Epithelial cell of proximal tubule (primary cell): Measurements from ENCODE around the gene PDE6G. TPM values are rescaled to one million over a fixed set of nuclear protein-coding genes. Genes with fewer than 3 reads are reported as not detected.

ENCODE experiments used
- DNase-seq: peaks from one replicate; pipeline ENCODE4 v3.0.0-alpha.2; 2011; ENCODE audit warnings: low read depth
- H3K4me3 ChIP-seq: 2 replicates; pipeline ENCODE4 v1.5.1; 2011; ENCODE audit warnings: low read depth, mild to moderate bottlenecking, low read length
- total RNA-seq: library from RNA; depleted of rRNA; stranded (reverse); fragments of >200 nt; gene quantifications from 2 replicates; pipeline ENCODE4 v1.2.3, GENCODE V29; 2015
- TF ChIP-seq, protein P1 (sequence below): conservative IDR thresholded peaks from 2 replicates; pipeline ENCODE4 v1.5.1; 2012; ENCODE audit warnings: low read depth, mild to moderate bottlenecking, low read length

The PDE6G gene
- total RNA-seq, 1 donor from 2014 or later: 23.5 TPM

DNA sequence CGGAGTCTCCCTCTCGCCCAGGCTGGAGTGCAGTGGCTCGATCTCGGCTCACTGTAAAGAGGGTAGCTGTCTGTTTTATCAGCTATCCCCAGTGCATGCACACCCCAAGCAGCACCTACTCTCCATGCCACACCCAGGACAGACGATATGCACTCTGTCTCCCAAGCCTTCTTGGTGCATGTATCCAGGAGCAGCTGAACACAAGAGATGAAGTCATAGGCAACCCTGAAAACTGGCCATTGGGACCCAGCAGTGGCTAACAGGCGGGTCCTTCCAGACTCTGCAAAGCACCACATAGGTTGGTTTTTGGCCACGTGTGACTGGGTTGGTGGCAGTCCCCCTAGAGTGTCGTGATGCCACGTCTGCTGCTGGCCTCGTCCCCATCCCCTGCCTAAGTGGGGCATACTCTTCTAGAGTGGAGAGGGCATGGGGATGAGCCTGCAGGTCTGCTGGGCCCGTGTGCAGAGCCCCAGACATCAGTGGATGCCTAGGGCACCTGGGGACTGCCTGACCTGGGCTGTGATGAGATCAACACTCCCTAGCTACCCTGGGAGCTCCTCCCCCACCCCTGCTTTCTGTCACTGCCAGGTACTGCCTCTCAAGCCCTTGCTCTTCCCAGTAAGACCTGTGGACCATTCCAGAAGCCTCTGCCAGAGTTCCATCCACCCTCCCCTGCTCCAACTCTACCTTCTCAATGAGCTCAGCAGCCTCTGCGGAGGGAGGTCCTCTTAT is 9.3 kb downstream of the PDE6G start:
- no peak overlapping the region for H3K4me3 ChIP-seq
- DNase-seq: no peak
- TF ChIP-seq, protein P1, sequence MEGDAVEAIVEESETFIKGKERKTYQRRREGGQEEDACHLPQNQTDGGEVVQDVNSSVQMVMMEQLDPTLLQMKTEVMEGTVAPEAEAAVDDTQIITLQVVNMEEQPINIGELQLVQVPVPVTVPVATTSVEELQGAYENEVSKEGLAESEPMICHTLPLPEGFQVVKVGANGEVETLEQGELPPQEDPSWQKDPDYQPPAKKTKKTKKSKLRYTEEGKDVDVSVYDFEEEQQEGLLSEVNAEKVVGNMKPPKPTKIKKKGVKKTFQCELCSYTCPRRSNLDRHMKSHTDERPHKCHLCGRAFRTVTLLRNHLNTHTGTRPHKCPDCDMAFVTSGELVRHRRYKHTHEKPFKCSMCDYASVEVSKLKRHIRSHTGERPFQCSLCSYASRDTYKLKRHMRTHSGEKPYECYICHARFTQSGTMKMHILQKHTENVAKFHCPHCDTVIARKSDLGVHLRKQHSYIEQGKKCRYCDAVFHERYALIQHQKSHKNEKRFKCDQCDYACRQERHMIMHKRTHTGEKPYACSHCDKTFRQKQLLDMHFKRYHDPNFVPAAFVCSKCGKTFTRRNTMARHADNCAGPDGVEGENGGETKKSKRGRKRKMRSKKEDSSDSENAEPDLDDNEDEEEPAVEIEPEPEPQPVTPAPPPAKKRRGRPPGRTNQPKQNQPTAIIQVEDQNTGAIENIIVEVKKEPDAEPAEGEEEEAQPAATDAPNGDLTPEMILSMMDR: no peak

DNA sequence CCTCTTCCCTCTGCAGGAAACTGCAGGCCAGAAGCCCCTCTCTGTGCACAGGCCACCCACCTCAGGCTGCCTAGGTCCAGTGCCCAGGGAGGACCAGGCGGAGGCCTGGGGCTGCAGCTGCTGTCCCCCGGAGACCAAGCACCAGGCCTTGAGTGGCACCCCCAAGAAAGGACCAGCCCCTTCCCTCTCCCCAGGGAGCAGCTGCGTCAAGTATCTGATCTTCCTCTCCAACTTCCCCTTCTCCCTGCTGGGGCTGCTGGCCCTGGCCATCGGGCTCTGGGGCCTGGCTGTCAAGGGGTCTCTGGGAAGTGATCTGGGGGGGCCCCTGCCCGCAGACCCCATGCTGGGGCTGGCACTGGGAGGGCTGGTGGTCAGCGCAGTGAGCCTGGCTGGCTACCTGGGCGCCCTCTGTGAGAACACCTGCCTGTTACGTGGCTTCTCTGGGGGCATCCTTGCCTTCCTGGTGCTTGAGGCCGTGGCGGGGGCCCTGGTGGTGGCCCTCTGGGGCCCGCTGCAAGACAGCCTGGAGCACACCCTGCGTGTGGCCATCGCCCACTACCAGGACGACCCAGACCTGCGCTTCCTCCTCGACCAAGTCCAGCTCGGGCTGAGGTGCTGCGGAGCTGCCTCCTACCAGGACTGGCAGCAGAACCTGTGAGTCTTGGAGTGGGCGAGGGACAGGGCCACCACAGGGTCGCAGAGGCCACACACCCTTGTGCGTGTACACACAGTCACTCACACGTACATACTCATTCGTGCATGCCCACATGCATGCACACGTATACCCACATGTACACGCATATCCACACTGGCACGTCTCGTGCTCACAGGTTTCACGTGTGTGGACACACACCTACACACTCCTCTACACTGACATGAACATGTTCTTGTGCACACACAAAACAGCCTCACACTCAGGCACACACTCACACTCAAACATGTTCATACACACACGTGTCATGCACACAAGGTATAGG is 11.1 kb downstream of the PDE6G start:
- no peak overlapping the region for H3K4me3 ChIP-seq
- TF ChIP-seq, protein P1: no peak
- no peak for DNase-seq

DNA sequence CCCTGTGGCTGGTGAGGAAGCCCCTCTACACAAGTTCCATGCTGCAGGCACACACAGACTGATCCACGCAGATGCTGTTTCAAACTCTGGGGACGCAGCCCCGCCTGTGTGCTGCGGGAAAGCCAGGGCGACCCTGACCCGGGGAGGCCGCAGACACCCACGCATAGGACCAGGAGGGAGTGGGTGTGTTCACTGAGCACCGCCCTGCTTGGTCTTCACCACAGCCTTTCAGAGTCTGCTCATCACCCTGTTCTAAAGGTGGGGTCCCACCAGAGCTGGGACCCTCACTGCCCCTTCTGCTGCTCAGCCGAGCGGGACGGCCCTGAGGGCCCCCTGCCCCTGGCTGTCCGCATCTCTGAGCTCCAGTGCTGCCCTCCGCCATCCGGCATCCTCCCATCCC is 11.8 kb downstream of the PDE6G start:
- DNase-seq: no peak
- no peak overlapping the region for H3K4me3 ChIP-seq
- TF ChIP-seq, protein P1: no peak

DNA sequence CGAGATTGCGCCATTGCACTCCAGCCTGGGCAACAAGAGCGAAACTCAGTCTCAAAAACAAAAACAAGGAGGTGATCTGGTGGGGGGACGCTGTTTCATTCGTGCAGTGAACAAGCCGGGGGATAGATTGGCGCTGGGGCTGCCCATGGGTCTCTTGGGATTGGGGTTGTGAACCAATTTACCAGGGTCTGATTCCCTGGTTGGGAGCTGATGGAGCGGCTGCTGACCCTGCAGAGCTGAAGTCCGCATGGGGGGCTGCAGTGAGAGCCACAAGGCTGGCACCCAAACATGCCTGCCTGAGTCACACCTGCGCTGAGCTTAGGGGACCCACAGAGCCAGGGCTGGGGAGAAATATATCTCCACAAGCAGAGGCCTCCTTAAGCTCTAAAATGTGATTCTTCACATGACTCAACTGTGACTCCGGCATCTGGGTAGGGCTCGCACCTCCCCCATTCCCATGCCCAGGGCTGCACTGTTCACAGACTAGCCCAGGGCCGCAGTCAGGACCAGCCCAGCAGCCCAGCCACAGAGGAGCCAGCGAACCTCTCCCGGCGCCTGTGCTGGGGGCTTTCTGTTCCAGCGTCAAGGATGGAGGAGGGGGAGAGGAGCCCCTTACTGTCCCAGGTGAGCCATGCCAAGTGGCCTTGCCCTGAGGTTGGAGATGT is 14.4 kb downstream of the PDE6G start:
- no peak for DNase-seq
- no peak overlapping the region for H3K4me3 ChIP-seq
- TF ChIP-seq, protein P1: no peak

DNA sequence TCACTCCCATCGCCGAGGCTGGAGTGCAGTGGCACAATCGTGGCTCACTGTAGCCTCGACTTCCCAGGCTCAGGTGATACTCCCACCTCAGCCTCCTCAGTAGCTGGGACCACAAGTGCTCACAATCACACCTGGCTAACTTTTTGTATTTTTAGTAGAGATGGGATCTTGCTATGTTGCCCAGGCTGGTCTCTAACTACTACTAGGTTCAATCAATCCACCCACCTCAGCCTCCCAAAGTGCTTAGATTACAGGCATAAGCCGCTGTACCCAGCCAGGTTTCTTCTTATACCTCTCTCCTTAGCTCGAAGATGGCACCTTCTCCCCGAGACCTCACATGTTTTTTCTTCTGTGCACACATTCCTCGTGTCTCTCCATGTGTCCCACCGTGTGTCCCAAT is 16.3 kb downstream of the PDE6G start:
- H3K4me3 ChIP-seq: no peak overlapping the region
- TF ChIP-seq, protein P1: no peak
- no peak for DNase-seq

DNA sequence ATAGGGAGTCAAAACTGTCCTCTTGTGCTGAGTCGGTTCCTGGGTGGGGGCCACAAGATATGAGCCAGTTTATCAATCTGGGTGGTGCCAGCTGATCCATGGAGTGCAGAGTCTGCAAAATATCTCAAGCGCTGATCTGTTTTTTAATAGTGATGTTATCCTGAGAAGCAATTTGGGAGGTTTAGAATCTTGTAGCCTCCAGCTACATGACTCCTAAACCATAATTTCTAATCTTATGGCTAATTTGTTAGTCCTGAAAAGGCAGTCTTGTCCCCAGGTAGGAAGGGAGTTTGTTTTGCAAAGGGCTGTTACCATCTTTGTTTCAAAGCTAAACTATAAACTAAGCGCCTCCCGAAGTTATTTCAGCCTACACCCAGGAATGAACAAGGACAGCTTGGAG is 17.7 kb downstream of the PDE6G start:
- DNase-seq: no peak
- TF ChIP-seq, protein P1: no peak

More for the DNA sequence above, 17.7 kb downstream of the PDE6G start:
- H3K4me3 ChIP-seq: no peak overlapping the region
